Vagina (tissue), 2 donors: Measurements from ENCODE around the gene ZNF555. TPM values are rescaled to one million over a fixed set of nuclear protein-coding genes. Genes with fewer than 3 reads are reported as not detected.

Source experiments
- DNase-seq, 2 donors: peaks; one replicate each; pipeline ENCODE4 v3.0.0-alpha.2; 2017; ENCODE audit errors: extremely low spot score in 2 of 2
- H3K27ac ChIP-seq: fragments of 200-600 bp; sonication (generic); one replicate; pipeline ENCODE4 v1.5.1; 2019
- H3K27me3 ChIP-seq: fragments of 200-600 bp; sonication (generic); one replicate; pipeline ENCODE4 v1.5.1; 2019
- H3K36me3 ChIP-seq, 2 donors: fragments of 200-600 bp; sonication (generic); one replicate each; pipeline ENCODE4 v1.5.1; 2017 to 2019
- H3K4me1 ChIP-seq: fragments of 200-600 bp; sonication (generic); one replicate; pipeline ENCODE4 v1.5.1; 2019
- H3K4me3 ChIP-seq, 2 donors: fragments of 200-600 bp; sonication (generic); 1 replicate in 1 of 2; 2 replicates in 1 of 2; pipeline ENCODE4 v1.5.1; 2016 to 2019
- H3K9me3 ChIP-seq: fragments of 200-600 bp; sonication (generic); one replicate; pipeline ENCODE4 v1.5.1; 2019
- CTCF ChIP-seq, 3 experiments: fragments of 450-650 bp in 2 of 3; fragments of 200-600 bp in 1 of 3; sonication (generic) in 1 of 3; IDR thresholded peaks; one replicate each; pipeline ENCODE4 v1.5.1; 2017 to 2019; ENCODE audit warnings: antibody characterized with exemption in 3 of 3, mild to moderate bottlenecking in 2 of 3, moderate library complexity in 2 of 3
- POLR2A ChIP-seq, 2 donors: fragments of 450-650 bp; IDR thresholded peaks; one replicate each; pipeline ENCODE4 v1.6.1; 2017; ENCODE audit warnings: antibody characterized with exemption in 2 of 2, mild to moderate bottlenecking in 2 of 2, moderate library complexity in 2 of 2
- POLR2AphosphoS5 ChIP-seq, 2 donors: sonication (generic); formaldehyde crosslinking; IDR thresholded peaks; one replicate each; pipeline ENCODE4 v1.9.0; 2017; ENCODE audit warnings: antibody characterized with exemption in 2 of 2, mild to moderate bottlenecking in 2 of 2, low read depth in 1 of 2; ENCODE audit not compliant: insufficient read depth in 1 of 2
- intact Hi-C: fragments of 100-400 bp; cut with DNase I; formaldehyde crosslinking; loops from one replicate; pipeline ENCODE4 v1.15.1; 2023
- total RNA-seq: library from RNA; depleted of rRNA; stranded (reverse); fragments of >200 nt; gene quantifications from one replicate; pipeline ENCODE4 v1.2.3, GENCODE V29; 2016

The ZNF555 gene
- total RNA-seq, 1 donor from 2014 or later: 3.7 TPM

DNA sequence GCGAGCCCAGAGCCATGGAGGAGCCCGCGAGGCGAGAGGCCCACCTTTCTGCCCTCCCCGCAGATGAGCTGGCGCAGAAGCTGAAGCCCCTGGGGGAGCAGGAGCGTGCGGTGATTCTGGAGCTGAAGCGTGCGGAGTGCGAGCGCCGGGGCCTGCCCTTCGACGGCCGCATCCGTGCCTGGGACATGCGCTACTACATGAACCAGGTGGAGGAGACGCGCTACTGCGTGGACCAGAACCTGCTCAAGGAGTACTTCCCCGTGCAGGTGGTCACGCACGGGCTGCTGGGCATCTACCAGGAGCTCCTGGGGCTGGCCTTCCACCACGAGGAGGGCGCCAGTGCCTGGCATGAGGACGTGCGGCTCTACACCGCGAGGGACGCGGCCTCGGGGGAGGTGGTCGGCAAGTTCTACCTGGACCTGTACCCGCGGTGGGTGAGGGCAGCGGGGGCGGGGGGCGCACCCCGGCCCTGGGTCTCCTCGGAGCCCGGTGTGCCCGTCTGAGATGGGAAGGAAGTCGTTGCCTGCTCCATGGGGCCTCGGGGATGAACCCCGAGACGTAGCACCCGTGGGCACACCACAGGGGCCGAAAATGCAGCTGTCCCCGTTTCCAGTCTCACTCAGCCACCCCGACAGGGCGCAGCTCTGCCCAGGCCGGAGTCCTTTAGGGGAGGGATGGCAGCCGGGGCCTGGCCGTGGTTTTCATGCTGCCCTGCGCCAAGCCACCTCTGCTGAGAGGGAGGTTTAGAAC, 33.7 kb upstream of the ZNF555 start:
- no peak for DNase-seq
- no peak for TF ChIP-seq POLR2AphosphoS5 (IDR thresholded peaks at IDR 0.05; ENCODE audit: insufficient read depth in 1 of 2, low read depth in 1 of 2)
- no peak for TF ChIP-seq POLR2A (IDR thresholded peaks at IDR 0.05)
- no peak for TF ChIP-seq CTCF (IDR thresholded peaks at IDR 0.05)
- no peaks in the 10 kb centered on the region for H3K4me1 ChIP-seq
- peaks cover 0 to 38% of the 10 kb centered on the region in 2 donors for H3K36me3 ChIP-seq
- no peaks in the 10 kb centered on the region for H3K9me3 ChIP-seq
- intact Hi-C loops: no loop called here
- H3K27ac ChIP-seq: no peak overlapping the region
- no peak overlapping the region for H3K4me3 ChIP-seq
- H3K27me3 ChIP-seq: no peaks in the 10 kb centered on the region

- no peaks in the 10 kb centered on the region for H3K27me3 ChIP-seq
- TF ChIP-seq POLR2AphosphoS5 (IDR thresholded peaks at IDR 0.05; ENCODE audit: insufficient read depth in 1 of 2, low read depth in 1 of 2): no peak
- TF ChIP-seq CTCF (IDR thresholded peaks at IDR 0.05): no peak
- no peak for TF ChIP-seq POLR2A (IDR thresholded peaks at IDR 0.05)
- no peak overlapping the region for H3K27ac ChIP-seq
- H3K4me1 ChIP-seq: no peaks in the 10 kb centered on the region
- peaks cover 0 to 38% of the 10 kb centered on the region in 2 donors for H3K36me3 ChIP-seq
- no peak for DNase-seq
- H3K9me3 ChIP-seq: no peaks in the 10 kb centered on the region
- intact Hi-C loops: no loop called here
- H3K4me3 ChIP-seq: no peak overlapping the region
Measured at GRCh38 chr19:2808129-2808941, 32.9 kb upstream of the ZNF555 start.

DNA sequence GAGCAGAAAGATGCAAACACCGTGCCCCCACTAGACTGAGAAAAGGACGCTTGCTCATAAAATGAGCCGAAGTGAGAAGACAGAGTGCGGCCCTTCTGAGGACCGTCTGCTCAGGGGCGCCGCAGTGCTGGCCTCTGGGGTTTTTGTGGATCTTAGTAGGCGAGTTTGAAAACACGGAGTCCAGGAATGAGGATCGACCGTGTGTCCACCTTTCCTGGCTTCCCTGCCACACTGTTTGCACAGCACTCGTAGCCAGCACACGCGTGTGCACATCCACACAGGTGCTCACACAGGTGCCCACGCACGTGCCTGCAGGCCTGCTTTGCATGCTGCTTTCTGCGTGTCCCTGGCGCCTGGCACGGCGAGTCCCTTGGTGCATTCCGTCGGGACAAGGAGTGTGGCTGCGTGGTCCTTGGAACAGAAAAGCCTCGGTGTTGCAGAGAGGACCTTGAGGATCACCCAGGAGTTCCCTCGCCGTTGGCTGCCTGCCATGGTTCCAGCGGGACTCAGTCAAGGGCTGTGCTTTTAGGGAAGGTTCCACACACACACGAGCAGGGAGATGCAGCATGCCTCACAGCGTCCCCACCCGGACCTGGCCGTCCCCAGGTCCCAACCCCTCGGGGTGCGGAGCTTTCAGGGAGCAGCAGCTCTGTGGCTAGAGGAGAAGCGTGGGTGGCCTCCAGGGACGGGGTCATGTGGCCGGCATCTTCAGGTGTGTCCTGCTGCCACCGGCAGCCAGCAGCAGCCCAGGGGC, 31.7 kb upstream of the ZNF555 start:
- H3K9me3 ChIP-seq: no peaks in the 10 kb centered on the region
- no peak for DNase-seq
- no peak overlapping the region for H3K27ac ChIP-seq
- intact Hi-C loops: no loop called here
- H3K27me3 ChIP-seq: no peaks in the 10 kb centered on the region
- no peaks in the 10 kb centered on the region for H3K4me1 ChIP-seq
- no peak for TF ChIP-seq CTCF (IDR thresholded peaks at IDR 0.05)
- no peak for TF ChIP-seq POLR2A (IDR thresholded peaks at IDR 0.05)
- TF ChIP-seq POLR2AphosphoS5 (IDR thresholded peaks at IDR 0.05; ENCODE audit: insufficient read depth in 1 of 2, low read depth in 1 of 2): no peak
- peaks cover 0 to 35% of the 10 kb centered on the region in 2 donors for H3K36me3 ChIP-seq
- H3K4me3 ChIP-seq: no peak overlapping the region

- H3K4me1 ChIP-seq: no peaks in the 10 kb centered on the region
- H3K36me3 ChIP-seq: peaks cover 0 to 27% of the 10 kb centered on the region in 2 donors
- no peaks in the 10 kb centered on the region for H3K9me3 ChIP-seq
- H3K27ac ChIP-seq: no peak overlapping the region
- no peak overlapping the region for H3K4me3 ChIP-seq
- TF ChIP-seq POLR2A (IDR thresholded peaks at IDR 0.05) (no peak), CTCF (IDR thresholded peaks at IDR 0.05) (no peak), POLR2AphosphoS5 (IDR thresholded peaks at IDR 0.05; ENCODE audit: insufficient read depth in 1 of 2, low read depth in 1 of 2) (no peak)
- intact Hi-C loops: no loop called here
- no peak for DNase-seq
- H3K27me3 ChIP-seq: no peaks in the 10 kb centered on the region
Measured at GRCh38 chr19:2810141-2811091, 30.9 kb upstream of the ZNF555 start.
